Duodenal mucosa (tissue), 2 donors: Measurements from ENCODE around the gene SLCO2B1.

ENCODE experiments used
- H3K27ac ChIP-seq: one replicate; pipeline ENCODE4 v1.7.0; 2013; ENCODE audit warnings: low read depth, low read length
- H3K27me3 ChIP-seq, 2 donors: one replicate each; pipeline ENCODE4 v1.7.0; 2013; ENCODE audit warnings: low read length in 2 of 2, control low read depth in 1 of 2; ENCODE audit not compliant: insufficient read depth in 2 of 2, control insufficient read depth in 1 of 2
- H3K36me3 ChIP-seq, 2 donors: one replicate each; pipeline ENCODE4 v1.7.0; 2013; ENCODE audit warnings: low read length in 2 of 2, control low read depth in 1 of 2; ENCODE audit not compliant: insufficient read depth in 2 of 2, control insufficient read depth in 1 of 2
- H3K4me1 ChIP-seq, 2 donors: one replicate each; pipeline ENCODE4 v1.7.0; 2013; ENCODE audit warnings: low read length in 2 of 2, control low read depth in 1 of 2; ENCODE audit not compliant: insufficient read depth in 2 of 2, control insufficient read depth in 1 of 2
- H3K4me3 ChIP-seq, 2 donors: one replicate each; pipeline ENCODE4 v1.7.0; 2013; ENCODE audit warnings: low read length in 2 of 2, low read depth in 1 of 2
- H3K9ac ChIP-seq, 2 donors: one replicate each; pipeline ENCODE4 v1.7.0; 2013; ENCODE audit warnings: low read length in 2 of 2, low read depth in 1 of 2
- H3K9me3 ChIP-seq, 2 donors: one replicate each; pipeline ENCODE4 v1.7.0; 2013; ENCODE audit warnings: low read length in 2 of 2, control low read depth in 1 of 2; ENCODE audit not compliant: control insufficient read depth in 1 of 2

SLCO2B1 gene

GRCh38 chr11:75200051-75200450, 49.1 kb downstream of the SLCO2B1 start:
- Histone ChIP-seq H3K4me3 (no peak overlapping the region), H3K27me3 (no peaks in the 10 kb centered on the region), H3K36me3 (peaks cover 30 to 67% of the 10 kb centered on the region in 2 donors), H3K4me1 (peaks cover under 1 to 2% of the 10 kb centered on the region in 2 donors), H3K9me3 (no peaks in the 10 kb centered on the region), H3K27ac (no peak overlapping the region), H3K9ac (no peak overlapping the region)

DNA sequence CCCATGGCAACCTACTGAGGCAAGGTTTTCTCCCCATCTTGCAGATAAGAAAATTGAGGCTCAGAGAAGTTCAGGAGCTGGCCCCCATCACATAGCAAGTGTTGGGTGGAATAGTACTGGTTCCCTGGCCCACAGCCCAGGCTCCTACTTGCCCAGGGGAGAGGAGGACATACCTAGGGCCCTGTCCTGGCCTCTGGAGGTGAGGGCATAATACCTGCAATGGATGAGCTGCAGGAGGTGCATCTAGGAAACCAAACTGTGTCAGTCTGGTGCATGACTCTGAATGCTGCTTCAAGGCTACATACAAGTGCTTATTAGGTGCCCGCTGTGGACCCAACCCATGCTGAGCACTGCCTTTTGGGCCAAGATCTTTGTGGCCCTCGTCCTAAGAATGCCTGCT, 49.6 kb downstream of the SLCO2B1 start:
- Histone ChIP-seq H3K9ac (no peak overlapping the region), H3K4me3 (no peak overlapping the region), H3K9me3 (no peaks in the 10 kb centered on the region), H3K4me1 (peaks cover 2 to 5% of the 10 kb centered on the region in 2 donors), H3K36me3 (peaks cover 30 to 62% of the 10 kb centered on the region in 2 donors), H3K27me3 (no peaks in the 10 kb centered on the region), H3K27ac (no peak overlapping the region)

GRCh38 chr11:75201771-75202170, 50.9 kb downstream of the SLCO2B1 start:
- Histone ChIP-seq H3K27me3 (no peaks in the 10 kb centered on the region), H3K36me3 (peaks cover 30 to 50% of the 10 kb centered on the region in 2 donors), H3K4me1 (peaks cover 2 to 5% of the 10 kb centered on the region in 2 donors), H3K9me3 (no peaks in the 10 kb centered on the region), H3K4me3 (no peak overlapping the region), H3K9ac (no peak overlapping the region), H3K27ac (no peak overlapping the region)

DNA sequence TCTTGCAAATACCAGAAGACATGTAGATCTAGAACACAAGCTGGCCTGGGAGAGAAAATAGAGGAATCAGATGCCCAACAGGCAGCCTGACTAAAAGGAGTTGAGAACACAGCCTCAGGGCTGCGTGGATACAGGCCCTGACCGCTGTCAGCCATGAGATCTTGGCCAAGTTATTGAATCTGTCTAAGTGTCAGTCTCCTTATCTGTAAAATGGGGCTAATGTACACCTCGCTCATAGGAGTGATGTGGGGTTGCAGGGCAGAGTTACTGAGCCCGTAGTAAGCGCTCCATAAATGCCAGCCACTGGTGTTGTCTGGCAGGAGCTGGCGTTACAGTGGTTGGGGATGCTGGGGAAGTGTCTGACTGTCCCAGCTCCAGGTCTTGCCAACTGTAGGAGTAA, 51.3 kb downstream of the SLCO2B1 start:
- H3K4me3 ChIP-seq: no peak overlapping the region
- peaks cover 30 to 49% of the 10 kb centered on the region in 2 donors for H3K36me3 ChIP-seq
- peaks cover 2 to 5% of the 10 kb centered on the region in 2 donors for H3K4me1 ChIP-seq
- H3K9ac ChIP-seq: no peak overlapping the region
- no peak overlapping the region for H3K27ac ChIP-seq
- no peaks in the 10 kb centered on the region for H3K27me3 ChIP-seq
- H3K9me3 ChIP-seq: no peaks in the 10 kb centered on the region

GRCh38 chr11:75203138-75203537, 52.2 kb downstream of the SLCO2B1 start:
- H3K27me3 ChIP-seq: no peaks in the 10 kb centered on the region
- no peak overlapping the region for H3K27ac ChIP-seq
- peaks cover 28 to 39% of the 10 kb centered on the region in 2 donors for H3K36me3 ChIP-seq
- H3K9ac ChIP-seq: no peak overlapping the region
- peaks cover 2 to 5% of the 10 kb centered on the region in 2 donors for H3K4me1 ChIP-seq
- H3K9me3 ChIP-seq: no peaks in the 10 kb centered on the region
- H3K4me3 ChIP-seq: no peak overlapping the region

GRCh38 chr11:75203641-75204011, 52.7 kb downstream of the SLCO2B1 start:
- no peaks in the 10 kb centered on the region for H3K9me3 ChIP-seq
- no peak overlapping the region for H3K9ac ChIP-seq
- H3K4me3 ChIP-seq: no peak overlapping the region
- H3K36me3 ChIP-seq: peaks cover 24 to 35% of the 10 kb centered on the region in 2 donors
- H3K4me1 ChIP-seq: peaks cover 2 to 5% of the 10 kb centered on the region in 2 donors
- H3K27me3 ChIP-seq: no peaks in the 10 kb centered on the region
- H3K27ac ChIP-seq: no peak overlapping the region

DNA sequence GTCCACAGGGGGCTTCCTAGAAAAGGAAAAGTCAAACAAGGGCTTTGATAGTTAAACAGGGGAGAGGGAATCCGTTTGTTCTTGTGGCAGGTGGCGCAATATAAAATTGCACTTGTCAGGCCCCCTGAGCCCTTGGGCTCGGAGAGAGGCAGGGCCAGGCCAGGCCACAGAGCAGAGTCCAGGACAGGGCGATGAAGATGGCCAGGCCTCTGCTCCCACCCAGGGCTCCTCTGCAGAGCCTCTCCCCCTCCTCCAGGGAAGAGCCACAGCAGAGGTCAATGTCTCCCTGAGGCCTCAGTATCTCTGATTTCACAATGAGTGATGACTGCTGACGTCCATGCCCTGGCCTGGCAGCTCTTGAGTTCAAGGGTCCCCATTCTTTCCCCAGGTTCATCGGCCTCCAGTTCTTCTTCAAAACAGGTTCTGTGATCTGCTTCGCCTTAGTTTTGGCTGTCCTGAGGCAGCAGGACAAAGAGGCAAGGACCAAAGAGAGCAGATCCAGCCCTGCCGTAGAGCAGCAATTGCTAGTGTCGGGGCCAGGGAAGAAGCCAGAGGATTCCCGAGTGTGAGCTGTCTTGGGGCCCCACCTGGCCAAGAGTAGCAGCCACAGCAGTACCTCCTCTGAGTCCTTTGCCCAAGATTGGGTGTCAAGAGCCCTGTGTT, 53.2 kb downstream of the SLCO2B1 start:
- Histone ChIP-seq H3K9ac (no peak overlapping the region), H3K4me1 (peaks cover 2 to 5% of the 10 kb centered on the region in 2 donors), H3K27me3 (no peaks in the 10 kb centered on the region), H3K9me3 (no peaks in the 10 kb centered on the region), H3K27ac (no peak overlapping the region), H3K36me3 (peaks cover 20 to 29% of the 10 kb centered on the region in 2 donors), H3K4me3 (no peak overlapping the region)

DNA sequence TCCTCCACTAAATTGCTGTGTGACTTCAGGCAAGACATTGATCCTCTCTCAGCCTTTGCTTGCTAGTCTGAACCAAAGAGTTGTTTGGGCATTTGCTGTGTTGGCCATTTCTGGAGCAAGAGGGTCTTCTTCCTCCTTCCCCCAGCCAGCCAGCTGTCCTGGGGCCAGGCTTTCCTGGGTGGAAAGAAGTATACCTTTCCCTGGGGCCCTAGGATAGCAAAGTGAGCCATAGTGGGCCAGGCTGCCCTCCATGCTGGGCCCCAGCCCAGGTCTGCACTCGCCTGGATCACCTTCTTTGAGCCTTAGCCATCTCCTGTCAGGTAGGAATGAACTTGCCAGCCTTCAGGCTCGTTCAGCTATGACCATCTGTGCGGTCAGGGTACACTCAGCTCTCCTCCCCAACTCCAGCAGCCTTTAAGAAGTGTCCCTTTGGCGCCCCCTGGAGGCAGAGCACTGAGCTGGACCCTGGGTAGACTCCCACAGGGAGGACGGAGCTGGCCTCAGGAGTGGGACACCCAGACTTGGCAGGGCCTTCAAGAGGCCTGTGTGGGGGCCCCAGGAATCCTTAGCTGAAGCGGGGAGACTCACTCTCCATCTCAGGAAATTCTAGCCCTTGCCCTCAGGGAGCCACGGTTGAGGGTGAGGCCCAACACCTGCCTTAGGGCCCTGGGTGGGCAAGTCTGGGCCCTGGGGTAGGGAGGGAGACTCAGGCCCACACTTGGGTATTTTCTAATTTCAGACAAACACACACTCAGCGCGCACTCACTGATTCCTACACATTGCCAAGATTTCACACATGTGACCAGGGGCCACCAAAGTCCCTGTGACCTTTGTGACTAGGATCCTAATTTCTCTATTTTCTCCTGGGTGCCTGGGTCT, 54.0 kb downstream of the SLCO2B1 start:
- Histone ChIP-seq H3K9ac (no peak overlapping the region), H3K9me3 (no peaks in the 10 kb centered on the region), H3K36me3 (peaks cover 19 to 29% of the 10 kb centered on the region in 2 donors), H3K27me3 (no peaks in the 10 kb centered on the region), H3K4me1 (peaks cover 2 to 5% of the 10 kb centered on the region in 2 donors), H3K27ac (no peak overlapping the region), H3K4me3 (no peak overlapping the region)

DNA sequence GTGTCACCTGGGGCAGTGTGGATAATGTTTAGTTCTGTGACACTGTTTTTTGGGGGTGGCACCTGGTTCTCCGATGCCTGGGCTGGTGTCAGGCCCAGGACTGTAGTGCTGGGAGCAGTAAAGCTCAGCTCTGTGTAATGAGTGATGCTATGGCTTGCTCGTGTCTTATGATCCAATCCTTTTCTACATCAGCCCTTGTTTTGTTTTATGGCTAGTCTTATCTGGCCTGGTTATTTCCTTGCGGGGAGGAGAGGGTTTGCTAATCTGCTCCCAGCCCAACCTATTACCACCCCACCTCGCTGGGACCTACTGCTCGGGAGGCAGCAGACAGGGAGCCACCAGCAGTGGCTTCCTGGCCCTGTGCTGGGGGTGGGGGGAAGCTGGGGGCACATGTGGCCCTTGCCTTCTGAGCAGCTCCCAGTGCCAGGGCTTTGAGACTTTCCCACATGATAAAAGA, 54.7 kb downstream of the SLCO2B1 start:
- Histone ChIP-seq H3K27me3 (no peaks in the 10 kb centered on the region), H3K9ac (no peak overlapping the region), H3K4me1 (peaks cover 2 to 5% of the 10 kb centered on the region in 2 donors)

DNA sequence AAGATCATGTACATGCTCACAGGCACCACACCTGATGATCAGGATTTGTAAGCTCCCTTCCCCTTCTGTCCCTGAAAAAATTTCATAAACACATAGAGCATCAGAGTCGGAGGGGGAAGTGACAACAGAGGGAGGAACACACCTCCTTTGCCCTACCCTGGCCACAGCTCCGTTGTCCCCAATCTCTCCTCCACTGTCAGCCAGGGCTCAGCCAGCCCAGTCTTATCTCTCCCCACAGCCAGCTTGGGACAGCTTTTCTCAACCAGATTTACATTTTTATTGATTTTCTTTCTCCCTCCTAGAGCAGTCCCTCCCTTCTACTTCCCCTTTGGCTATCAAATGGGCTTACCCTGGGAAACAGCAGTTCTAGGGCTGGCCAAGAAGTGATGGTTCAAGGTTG, 57.5 kb downstream of the SLCO2B1 start:
- Histone ChIP-seq H3K27ac (no peak overlapping the region), H3K36me3 (peaks cover 0 to 3% of the 10 kb centered on the region in 2 donors), H3K9ac (no peak overlapping the region), H3K4me3 (no peak overlapping the region), H3K4me1 (peaks cover 2 to 5% of the 10 kb centered on the region in 2 donors), H3K9me3 (no peaks in the 10 kb centered on the region), H3K27me3 (no peaks in the 10 kb centered on the region)

More for the DNA sequence above, 54.7 kb downstream of the SLCO2B1 start:
- Histone ChIP-seq H3K36me3 (peaks cover 13 to 23% of the 10 kb centered on the region in 2 donors), H3K27ac (no peak overlapping the region), H3K4me3 (no peak overlapping the region), H3K9me3 (no peaks in the 10 kb centered on the region)
